ENCODE data around the gene SPATA6L.

The SPATA6L gene

GRCh38 chr9:4548811-4549725 lies 117.2 kb downstream of the SPATA6L start:
- no peak for DNase-seq
